HepG2 (cell line): ENCODE results near the gene BRAF. TPM values are rescaled to one million over a fixed set of nuclear protein-coding genes. Genes with fewer than 3 reads are reported as not detected.

Experiments
- ATAC-seq: fragments of 200-7000 bp; cut with Tn5 transposase; 3 replicates; pipeline ENCODE4 v1.9.1; 2020; ENCODE audit warnings: mild to moderate bottlenecking, moderate library complexity
- BruUV-seq: library from RNA; stranded (reverse); fragments of 400-500 nt; replicated peaks from 2 replicates; lab custom pipeline; 2021; lab: Mats Ljungman, UMichigan
- CTCF ChIA-PET: fragments of 300-600 bp; formaldehyde crosslinking; extraction: SDS; loops from one replicate; lab custom pipeline; 2021; ENCODE audit warnings: low total read pairs, inconsistent platforms, low intra/inter-chr PET ratio; lab: Yijun Ruan, JAX
- POLR2A ChIA-PET: fragments of 350-600 bp; sonication (Branson Sonifier 250); formaldehyde crosslinking; loops from one replicate; lab custom pipeline; 2020; ENCODE audit warnings: antibody characterized with exemption, inconsistent platforms; lab: Yijun Ruan, JAX
- DNase-seq: peaks from one replicate; pipeline ENCODE4 v3.0.0-alpha.2; 2015; ENCODE audit warnings: low spot score
- FAIRE-seq: peaks from 3 replicates; lab custom pipeline; 2011; peaks lifted over from hg19 to GRCh38; lab: Jason Lieb, UNC
- H2AFZ ChIP-seq: one replicate; pipeline ENCODE4 v1.6.1; 2011; ENCODE audit warnings: low read length, inconsistent platforms
- H3K27ac ChIP-seq: fragments of 300-600 bp; 3 replicates; pipeline ENCODE4 v1.8.0; 2011; ENCODE audit warnings: mixed run types, mild to moderate bottlenecking, mixed read lengths, low read length, inconsistent platforms; ENCODE audit not compliant: insufficient read depth; ENCODE audit errors: extremely low read length
- H3K27me3 ChIP-seq, 2 experiments: fragments of 200-600 bp in 1 of 2; 2 replicates in 1 of 2; 3 replicates in 1 of 2; pipeline versions ENCODE4 v1.6.0 to v1.8.0; 2011; ENCODE audit warnings: low read length in 2 of 2, mild to moderate bottlenecking in 2 of 2, moderate library complexity in 2 of 2, inconsistent platforms in 1 of 2; ENCODE audit not compliant: insufficient read depth in 2 of 2, control insufficient read depth in 1 of 2
- H3K36me3 ChIP-seq, 2 experiments: fragments of 200-600 bp in 1 of 2; replicated peaks in 1 of 2; 2 replicates in 1 of 2; 3 replicates in 1 of 2; pipeline versions ENCODE4 v1.5.1 to v1.8.0; 2011; ENCODE audit warnings: low read length in 2 of 2, inconsistent platforms in 1 of 2; ENCODE audit not compliant: insufficient read depth in 2 of 2, control insufficient read depth in 1 of 2
- H3K4me1 ChIP-seq: 2 replicates; pipeline ENCODE4 v1.5.1; 2012; ENCODE audit warnings: low read length, inconsistent platforms; ENCODE audit not compliant: insufficient read depth
- H3K4me2 ChIP-seq: 2 replicates; pipeline ENCODE4 v1.6.0; 2011; ENCODE audit warnings: low read depth, low read length, inconsistent platforms
- H3K4me3 ChIP-seq, 3 experiments: fragments of 200-600 bp in 1 of 3; sonication (generic), shearing (Covaris generic) in 1 of 3; replicated peaks in 1 of 3; 2 replicates each; pipeline ENCODE4 v1.5.1; 2011 to 2016; ENCODE audit warnings: low read length in 3 of 3, inconsistent platforms in 2 of 3, low read depth in 2 of 3, mild to moderate bottlenecking in 2 of 3, control low read depth in 1 of 3, mixed read lengths in 1 of 3; ENCODE audit not compliant: insufficient read depth in 1 of 3
- H3K79me2 ChIP-seq: one replicate; pipeline ENCODE4 v1.6.1; 2011; ENCODE audit warnings: low read length, inconsistent platforms; ENCODE audit not compliant: insufficient read depth
- H3K9ac ChIP-seq: 2 replicates; pipeline ENCODE4 v1.6.0; 2011; ENCODE audit warnings: mild to moderate bottlenecking, low read depth, low read length, inconsistent platforms; ENCODE audit not compliant: insufficient read depth
- H3K9me3 ChIP-seq: 2 replicates; pipeline ENCODE4 v1.5.1; 2012; ENCODE audit warnings: mild to moderate bottlenecking, low read length
- H4K20me1 ChIP-seq: 2 replicates; pipeline ENCODE4 v1.6.0; 2011; ENCODE audit warnings: inconsistent platforms, mild to moderate bottlenecking, low read length, moderate library complexity; ENCODE audit not compliant: insufficient read depth
- DDIT3 ChIP-seq: sonication (generic); formaldehyde crosslinking; IDR thresholded peaks from 2 replicates; pipeline ENCODE4 v1.4.0; 2020; ENCODE audit warnings: mild to moderate bottlenecking, missing genetic modification reagents
- KDM5B ChIP-seq: sonication (generic); formaldehyde crosslinking; IDR thresholded peaks from 2 replicates; pipeline ENCODE4 v1.4.0; 2020; ENCODE audit warnings: missing genetic modification reagents, mild to moderate bottlenecking, borderline replicate concordance
- MBNL3 ChIP-seq: fragments of 250-450 bp; sonication (Bioruptor Pico); conservative IDR thresholded peaks from 2 replicates; pipeline ENCODE4 v1.8.0; 2022; ENCODE audit warnings: mild to moderate bottlenecking, inconsistent platforms
- POGK ChIP-seq: sonication (generic); formaldehyde crosslinking; conservative IDR thresholded peaks from 2 replicates; pipeline ENCODE4 v1.8.0; 2022; ENCODE audit warnings: mild to moderate bottlenecking, moderate library complexity, missing genetic modification reagents
- SAP130 ChIP-seq: IDR thresholded peaks from 2 replicates; pipeline ENCODE4 v1.6.1; 2016; ENCODE audit warnings: low read depth
- TARDBP ChIP-seq: sonication (generic); formaldehyde crosslinking; IDR thresholded peaks from 2 replicates; pipeline ENCODE4 v1.8.0; 2022; ENCODE audit warnings: mild to moderate bottlenecking, missing genetic modification reagents
- ZFP36 ChIP-seq: fragments of 150-350 bp; IDR thresholded peaks from 2 replicates; pipeline ENCODE4 v1.6.1; 2018; ENCODE audit warnings: borderline replicate concordance, low read length, low read depth; ENCODE audit not compliant: partially characterized antibody
- ZNF331 ChIP-seq: sonication (generic); formaldehyde crosslinking; IDR thresholded peaks from 2 replicates; pipeline ENCODE4 v1.4.0; 2020; ENCODE audit warnings: missing genetic modification reagents
- ZNF432 ChIP-seq: sonication (generic); formaldehyde crosslinking; IDR thresholded peaks from 2 replicates; pipeline ENCODE4 v1.5.0; 2020; ENCODE audit warnings: missing genetic modification reagents, mild to moderate bottlenecking, borderline replicate concordance
- WGBS: methylation state at CpG from one replicate; pipeline ENCODE4 v1.1.6; 2017; ENCODE audit warnings: low lambda C conversion rate; 5-methylcytosine and 5-hydroxymethylcytosine counted together
- in situ Hi-C: cut with HindIII; loops from 2 replicates; pipeline ENCODE4 v1.10.0; 2017; ENCODE audit warnings: low pct_unique_long_range_greater_than_20kb; ENCODE audit not compliant: extremely low pct_ligation_motif_present
- intact Hi-C: fragments of 100-400 bp; cut with micrococcal nuclease; formaldehyde crosslinking; loops from one replicate; pipeline ENCODE4 v1.10.0; 2022; ENCODE audit not compliant: unreplicated experiment
- polyA plus RNA-seq, 8 experiments: library from polyadenylated mRNA; depleted of rRNA in 3 of 8; stranded (reverse) in 7 of 8; unstranded in 1 of 8; fragments of >200 nt; fragmentation: Illumina TruSeq in 4 of 8; extraction: Trizol in 4 of 8; gene quantifications; 2 replicates each; pipeline versions ENCODE4 v1.2.1 to v1.2.3, GENCODE V29; 2011 to 2016; ENCODE audit warnings: low read depth in 4 of 8, missing spikeins in 1 of 8, mixed read lengths in 1 of 8; ENCODE audit not compliant: insufficient read depth in 1 of 8
- total RNA-seq, 5 experiments: library from RNA; depleted of rRNA; stranded (reverse); fragments of >200 nt; fragmentation: Illumina TruSeq; extraction: Trizol; gene quantifications; 2 replicates each; pipeline ENCODE4 v1.2.3, GENCODE V29; 2016; ENCODE audit warnings: low read depth in 1 of 5

The BRAF gene
- total and polyA plus RNA-seq, 2 of the 13 experiments (the other 11 are each of a cell fraction or from before 2014, with no cell fraction given): 12.5 to 13.4 TPM

DNA sequence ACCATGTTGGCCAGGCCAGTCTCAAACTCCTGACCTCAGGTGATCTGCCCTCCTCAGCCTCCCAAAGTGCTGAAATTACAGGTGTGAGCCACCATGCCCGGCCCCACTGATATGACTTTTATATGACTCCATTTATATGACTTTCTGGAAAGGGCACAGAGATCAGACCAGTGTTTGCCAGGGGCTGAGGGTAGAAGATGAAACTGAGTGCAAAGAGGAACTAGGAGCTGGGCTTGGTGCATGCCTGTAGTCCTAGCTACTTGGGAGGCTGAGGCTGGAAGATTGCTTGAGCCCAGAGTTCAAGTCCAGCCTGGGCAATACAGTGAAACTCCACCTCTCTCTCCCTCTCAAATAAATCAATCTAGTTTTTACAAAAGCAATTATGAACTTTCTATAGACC lies 7.5 kb downstream of the BRAF start:
- ChIA-PET CTCF (no interaction called here), POLR2A (no interaction called here)
- no peak overlapping the region for H3K4me3 ChIP-seq
- no peak overlapping the region for H2AFZ ChIP-seq
- H3K79me2 ChIP-seq: peaks cover 89% of the 10 kb centered on the region
- in situ Hi-C loops: no loop called here
- DNase-seq (no peak), ATAC-seq (no peak), FAIRE-seq (no peak)
- BruUV-seq: no TSS peak
- WGBS: 100% methylated on average over 1 of the region's 1 CpG
- H3K9me3 ChIP-seq: no peaks in the 10 kb centered on the region
- H3K4me2 ChIP-seq: no peak overlapping the region
- H3K27me3 ChIP-seq: no peaks in the 10 kb centered on the region
- no peaks in the 10 kb centered on the region for H3K36me3 ChIP-seq
- peaks cover 4% of the 10 kb centered on the region for H4K20me1 ChIP-seq
- peaks cover 50% of the 10 kb centered on the region for H3K4me1 ChIP-seq
- no peak overlapping the region for H3K9ac ChIP-seq
- H3K27ac ChIP-seq: no peak overlapping the region
- TF ChIP-seq ZNF331 (no peak), SAP130 (no peak), ZFP36 (no peak), DDIT3 (CRISPR knock-in tag) (no peak), TARDBP (no peak), KDM5B (CRISPR knock-in tag) (no peak), ZNF432 (no peak), POGK (CRISPR knock-in tag) (no peak), MBNL3 (no peak)
- intact Hi-C loops: no loop called here
